Karpas-422 (cell line): Measurements from ENCODE around the gene MRC2. TPM values are rescaled to one million over a fixed set of nuclear protein-coding genes. Genes with fewer than 3 reads are reported as not detected.
"Not testable (repeated sequence)": the region's sequence is repeated elsewhere in the genome, so short reads cannot be mapped to it uniquely, and the experiment has no call there.

ENCODE experiments used
- DNase-seq: peaks from one replicate; pipeline ENCODE4 v3.0.0-alpha.2; 2015
- H2AFZ ChIP-seq: fragments of 200-600 bp; sonication (generic); 2 replicates; pipeline ENCODE4 v1.6.1; 2014; ENCODE audit warnings: antibody characterized with exemption, low read length, mixed read lengths
- H3K27ac ChIP-seq: fragments of 200-600 bp; sonication (generic); 2 replicates; pipeline ENCODE4 v1.5.1; 2014; ENCODE audit warnings: mild to moderate bottlenecking, low read length, moderate library complexity
- H3K27me3 ChIP-seq: fragments of 200-600 bp; sonication (generic); 2 replicates; pipeline ENCODE4 v1.6.1; 2014; ENCODE audit warnings: low read length, mixed read lengths
- H3K36me3 ChIP-seq: fragments of 200-600 bp; sonication (generic); 2 replicates; pipeline ENCODE4 v1.6.1; 2014; ENCODE audit warnings: low read length, mixed read lengths; ENCODE audit not compliant: insufficient read depth
- H3K4me1 ChIP-seq: fragments of 200-600 bp; sonication (generic); 2 replicates; pipeline ENCODE4 v1.6.1; 2014; ENCODE audit warnings: mild to moderate bottlenecking, low read length, mixed read lengths
- H3K4me2 ChIP-seq: fragments of 200-600 bp; sonication (generic); 2 replicates; pipeline ENCODE4 v1.6.1; 2014; ENCODE audit warnings: low read length, low read depth, mild to moderate bottlenecking; ENCODE audit not compliant: poor library complexity, severe bottlenecking
- H3K4me3 ChIP-seq: fragments of 200-600 bp; sonication (generic); 2 replicates; pipeline ENCODE4 v1.5.1; 2014; ENCODE audit warnings: mild to moderate bottlenecking, antibody characterized with exemption, low read length, mixed read lengths
- H3K79me2 ChIP-seq: fragments of 200-600 bp; sonication (generic); 2 replicates; pipeline ENCODE4 v1.6.1; 2014; ENCODE audit warnings: mild to moderate bottlenecking, low read length, mixed read lengths
- H3K9ac ChIP-seq: fragments of 200-600 bp; sonication (generic); 2 replicates; pipeline ENCODE4 v1.6.0; 2014; ENCODE audit warnings: low read length
- H3K9me2 ChIP-seq: fragments of 200-600 bp; sonication (generic), shearing (Covaris generic); replicated peaks from 2 replicates; pipeline ENCODE4 v1.6.0; 2014; ENCODE audit warnings: mild to moderate bottlenecking, low read length, moderate library complexity; ENCODE audit not compliant: insufficient read depth
- H3K9me3 ChIP-seq: fragments of 300-700, 200-600 bp; sonication (generic); 2 replicates; pipeline ENCODE4 v1.6.1; 2014; ENCODE audit warnings: low read length, mixed read lengths
- H4K20me1 ChIP-seq: fragments of 200-600 bp; sonication (generic); 2 replicates; pipeline ENCODE4 v1.6.1; 2014; ENCODE audit warnings: mild to moderate bottlenecking, antibody characterized with exemption, low read length, low read depth; ENCODE audit not compliant: insufficient read depth
- total RNA-seq: library from RNA; depleted of rRNA; stranded (reverse); fragments of >200 nt; shearing (Covaris generic); gene quantifications from 2 replicates; pipeline ENCODE4 v1.2.3, GENCODE V29; 2014; ENCODE audit warnings: low replicate concordance; rRNA removed

MRC2 gene
- total RNA-seq = 0.26 and 2.3 TPM in 2 replicates

GRCh38 chr17:62627219-62627903, at the start of gene MRC2:
MRC2 (plus strand) TSS chr17:62627670; CDS start chr17:62627803, 133 bp downstream.
- H3K4me3 ChIP-seq = no peak within 1 kb of the TSS
- H3K27ac ChIP-seq = no peak within 1 kb of the TSS
- no peak within 1 kb of the TSS for H3K9ac ChIP-seq
- H3K9me3 ChIP-seq = no peaks in the 10 kb centered on the region
- no peaks in the 10 kb centered on the region for H3K9me2 ChIP-seq
- H3K4me1 ChIP-seq = no peaks in the 10 kb centered on the region
- no peaks in the 10 kb centered on the region for H3K27me3 ChIP-seq
- no peak within 1 kb of the TSS for H2AFZ ChIP-seq
- H4K20me1 ChIP-seq = 0 out of 2 replicates have a peak, but pooled peaks cover 8% of the 10 kb centered on the region
- DNase-seq = no peak
- H3K36me3 ChIP-seq = no peaks in the 10 kb centered on the region
- H3K79me2 ChIP-seq = no peaks in the 10 kb centered on the region
- H3K4me2 ChIP-seq = no peak within 1 kb of the TSS

- H3K27me3 ChIP-seq = no peaks in the 10 kb centered on the region
- no peaks in the 10 kb centered on the region for H3K9me2 ChIP-seq
- H3K4me3 ChIP-seq = no peak overlapping the region
- no peak for DNase-seq
- H4K20me1 ChIP-seq = no peaks in the 10 kb centered on the region
- H3K9ac ChIP-seq = no peak overlapping the region
- no peak overlapping the region for H3K4me2 ChIP-seq
- no peaks in the 10 kb centered on the region for H3K9me3 ChIP-seq
- no peak overlapping the region for H3K27ac ChIP-seq
- H2AFZ ChIP-seq = no peak overlapping the region
- peaks cover 32% of the 10 kb centered on the region for H3K36me3 ChIP-seq
- peaks cover 8% of the 10 kb centered on the region for H3K79me2 ChIP-seq
- peaks cover 5% of the 10 kb centered on the region for H3K4me1 ChIP-seq
Observed at GRCh38 chr17:62578757-62579487, 48.5 kb upstream of the MRC2 start.

- no peak overlapping the region for H3K4me2 ChIP-seq
- no peaks in the 10 kb centered on the region for H4K20me1 ChIP-seq
- H3K4me3 ChIP-seq = no peak overlapping the region
- H3K36me3 ChIP-seq = peaks cover 30% of the 10 kb centered on the region
- no peaks in the 10 kb centered on the region for H3K4me1 ChIP-seq
- H3K9me2 ChIP-seq = no peaks in the 10 kb centered on the region
- H2AFZ ChIP-seq = no peak overlapping the region
- H3K9me3 ChIP-seq = no peaks in the 10 kb centered on the region
- H3K27ac ChIP-seq = no peak overlapping the region
- no peak for DNase-seq
- H3K79me2 ChIP-seq = peaks cover 5% of the 10 kb centered on the region
- H3K9ac ChIP-seq = no peak overlapping the region
- H3K27me3 ChIP-seq = no peaks in the 10 kb centered on the region
Observed at GRCh38 chr17:62580947-62581346, 46.5 kb upstream of the MRC2 start.

GRCh38 chr17:62581764-62582163, 45.7 kb upstream of the MRC2 start:
- Histone ChIP-seq H3K27me3 (no peaks in the 10 kb centered on the region), H2AFZ (no peak overlapping the region), H3K4me1 (no peaks in the 10 kb centered on the region), H3K4me3 (no peak overlapping the region), H3K9me3 (no peaks in the 10 kb centered on the region), H3K9me2 (no peaks in the 10 kb centered on the region), H3K27ac (no peak overlapping the region), H3K79me2 (peaks cover 5% of the 10 kb centered on the region), H3K4me2 (no peak overlapping the region), H3K36me3 (peaks cover 22% of the 10 kb centered on the region), H3K9ac (no peak overlapping the region), H4K20me1 (no peaks in the 10 kb centered on the region)
- no peak for DNase-seq

GRCh38 chr17:62587554-62587953, 39.9 kb upstream of the MRC2 start:
- DNase-seq = no peak
- H3K79me2 ChIP-seq = 0 out of 2 replicates have a peak, but pooled peaks cover 16% of the 10 kb centered on the region
- H4K20me1 ChIP-seq = no peaks in the 10 kb centered on the region
- no peaks in the 10 kb centered on the region for H3K27me3 ChIP-seq
- no peaks in the 10 kb centered on the region for H3K9me3 ChIP-seq
- H3K4me3 ChIP-seq = no peak overlapping the region
- no peaks in the 10 kb centered on the region for H3K9me2 ChIP-seq
- no peak overlapping the region for H3K9ac ChIP-seq
- H2AFZ ChIP-seq = no peak overlapping the region
- no peak overlapping the region for H3K4me2 ChIP-seq
- H3K27ac ChIP-seq = no peak overlapping the region
- H3K4me1 ChIP-seq = no peaks in the 10 kb centered on the region
- peaks cover 13% of the 10 kb centered on the region; the same call in 1 of the 2 replicates for H3K36me3 ChIP-seq

GRCh38 chr17:62588109-62588508, 39.4 kb upstream of the MRC2 start:
- Histone ChIP-seq H2AFZ (no peak overlapping the region), H3K27ac (no peak overlapping the region), H3K4me2 (no peak overlapping the region), H3K36me3 (peaks cover 17% of the 10 kb centered on the region; the same call in 1 of the 2 replicates), H4K20me1 (no peaks in the 10 kb centered on the region), H3K27me3 (no peaks in the 10 kb centered on the region), H3K4me1 (no peaks in the 10 kb centered on the region), H3K9me3 (no peaks in the 10 kb centered on the region), H3K79me2 (0 out of 2 replicates have a peak, but pooled peaks cover 16% of the 10 kb centered on the region), H3K9me2 (no peaks in the 10 kb centered on the region), H3K4me3 (no peak overlapping the region), H3K9ac (no peak overlapping the region)
- no peak for DNase-seq

- Histone ChIP-seq H3K79me2 (0 out of 2 replicates have a peak, but pooled peaks cover 16% of the 10 kb centered on the region), H3K27me3 (no peaks in the 10 kb centered on the region), H3K36me3 (peaks cover 41% of the 10 kb centered on the region), H3K4me3 (no peak overlapping the region), H3K4me1 (no peaks in the 10 kb centered on the region), H3K9ac (no peak overlapping the region), H2AFZ (no peak overlapping the region), H3K4me2 (no peak overlapping the region), H4K20me1 (no peaks in the 10 kb centered on the region), H3K9me3 (no peaks in the 10 kb centered on the region), H3K9me2 (no peaks in the 10 kb centered on the region), H3K27ac (no peak overlapping the region)
- no peak for DNase-seq
Observed at GRCh38 chr17:62591333-62591732, 36.1 kb upstream of the MRC2 start.

- H3K27ac ChIP-seq, H4K20me1 ChIP-seq, H2AFZ ChIP-seq, H3K9me3 ChIP-seq, H3K9me2 ChIP-seq, H3K27me3 ChIP-seq, DNase-seq, H3K4me3 ChIP-seq, H3K4me1 ChIP-seq, H3K9ac ChIP-seq, H3K4me2 ChIP-seq: not testable (repeated sequence)
- H3K36me3 ChIP-seq = peaks cover 46% of the 10 kb centered on the region
- H3K79me2 ChIP-seq = 0 out of 2 replicates have a peak, but pooled peaks cover 16% of the 10 kb centered on the region
Observed at GRCh38 chr17:62591822-62592221, 35.6 kb upstream of the MRC2 start.
